H9 (cell line): ENCODE measurements around the gene RPL36. TPM values are rescaled to one million over a fixed set of nuclear protein-coding genes. Genes with fewer than 3 reads are reported as not detected.

Experiments used
- DNase-seq: peaks from one replicate; pipeline ENCODE4 v3.0.0-alpha.2; 2017
- H2AFZ ChIP-seq: one replicate; pipeline ENCODE4 v1.6.1; 2013; ENCODE audit warnings: mild to moderate bottlenecking, low read length, control low read depth, moderate library complexity
- H2AK5ac ChIP-seq: 2 replicates; pipeline ENCODE4 v1.6.1; 2013; ENCODE audit warnings: low read length, control low read depth, mixed read lengths; ENCODE audit not compliant: insufficient read length
- H2BK120ac ChIP-seq: one replicate; pipeline ENCODE4 v1.6.1; 2013; ENCODE audit warnings: low read depth, mild to moderate bottlenecking, low read length, control low read depth, inconsistent platforms; ENCODE audit not compliant: poor library complexity, severe bottlenecking
- H2BK12ac ChIP-seq: 2 replicates; pipeline ENCODE4 v1.6.1; 2013; ENCODE audit warnings: low read length, control low read depth, mixed read lengths, low read depth; ENCODE audit not compliant: insufficient read length
- H2BK15ac ChIP-seq: 2 replicates; pipeline ENCODE4 v1.6.1; 2013; ENCODE audit warnings: low read depth, low read length, control low read depth
- H2BK20ac ChIP-seq: one replicate; pipeline ENCODE4 v1.6.1; 2013; ENCODE audit warnings: low read depth, mild to moderate bottlenecking, low read length, control low read depth, inconsistent platforms; ENCODE audit not compliant: poor library complexity, severe bottlenecking
- H2BK5ac ChIP-seq: 2 replicates; pipeline ENCODE4 v1.6.1; 2013; ENCODE audit warnings: low read length, control low read depth, mixed read lengths; ENCODE audit not compliant: insufficient read length
- H3K14ac ChIP-seq: 2 replicates; pipeline ENCODE4 v1.6.1; 2013; ENCODE audit warnings: low read length, control low read depth; ENCODE audit not compliant: insufficient read depth
- H3K18ac ChIP-seq: 2 replicates; pipeline ENCODE4 v1.6.1; 2013; ENCODE audit warnings: low read depth, mild to moderate bottlenecking, mixed read lengths, low read length, control low read depth; ENCODE audit not compliant: insufficient read length
- H3K23ac ChIP-seq: 2 replicates; pipeline ENCODE4 v1.6.1; 2013; ENCODE audit warnings: low read length, control low read depth, mixed read lengths, low read depth; ENCODE audit not compliant: insufficient read length
- H3K23me2 ChIP-seq: 2 replicates; pipeline ENCODE4 v1.6.1; 2013; ENCODE audit warnings: low read depth, mild to moderate bottlenecking, mixed read lengths, low read length, control low read depth; ENCODE audit not compliant: insufficient read length, poor library complexity, severe bottlenecking
- H3K27ac ChIP-seq: 2 replicates; pipeline ENCODE4 v1.5.1; 2013; ENCODE audit warnings: low read length, control low read depth, mixed read lengths, low read depth; ENCODE audit not compliant: insufficient read length
- H3K27me3 ChIP-seq: 2 replicates; pipeline ENCODE4 v1.6.1; 2013; ENCODE audit warnings: low read length, control low read depth, inconsistent platforms; ENCODE audit not compliant: insufficient read depth
- H3K4ac ChIP-seq: 2 replicates; pipeline ENCODE4 v1.6.1; 2013; ENCODE audit warnings: low read depth, mild to moderate bottlenecking, control low read depth, inconsistent platforms, low read length, moderate library complexity
- H3K4me1 ChIP-seq: 2 replicates; pipeline ENCODE4 v1.6.1; 2013; ENCODE audit warnings: low read length, control low read depth, inconsistent platforms; ENCODE audit not compliant: insufficient read depth
- H3K4me2 ChIP-seq: 2 replicates; pipeline ENCODE4 v1.6.1; 2013; ENCODE audit warnings: low read length, control low read depth, mixed read lengths; ENCODE audit not compliant: insufficient read length, insufficient read depth
- H3K56ac ChIP-seq: 2 replicates; pipeline ENCODE4 v1.6.1; 2013; ENCODE audit warnings: low read depth, mild to moderate bottlenecking, mixed read lengths, low read length, control low read depth; ENCODE audit not compliant: insufficient read length
- H3K79me1 ChIP-seq: 2 replicates; pipeline ENCODE4 v1.6.1; 2013; ENCODE audit warnings: low read depth, mild to moderate bottlenecking, moderate library complexity, low read length, control low read depth, inconsistent platforms; ENCODE audit not compliant: insufficient read depth, poor library complexity, severe bottlenecking
- H3K79me2 ChIP-seq: 2 replicates; pipeline ENCODE4 v1.6.1; 2013; ENCODE audit warnings: low read length, control low read depth, inconsistent platforms; ENCODE audit not compliant: insufficient read depth
- H3K9ac ChIP-seq: 2 replicates; pipeline ENCODE4 v1.6.1; 2013; ENCODE audit warnings: low read length, control low read depth, mixed read lengths; ENCODE audit not compliant: insufficient read length; ENCODE audit errors: extremely low read depth
- H3K9me3 ChIP-seq: one replicate; pipeline ENCODE4 v1.6.1; 2013; ENCODE audit warnings: low read depth, low read length, inconsistent platforms; ENCODE audit not compliant: control insufficient read depth
- H3T11ph ChIP-seq: one replicate; pipeline ENCODE4 v1.6.1; 2013; ENCODE audit warnings: mild to moderate bottlenecking, low read length, control low read depth, inconsistent platforms
- H4K20me1 ChIP-seq: one replicate; pipeline ENCODE4 v1.6.1; 2013; ENCODE audit not compliant: control insufficient read depth, insufficient read length, insufficient read depth
- H4K5ac ChIP-seq: 2 replicates; pipeline ENCODE4 v1.6.1; 2013; ENCODE audit warnings: low read depth, mild to moderate bottlenecking, mixed read lengths, low read length, control low read depth; ENCODE audit not compliant: insufficient read length
- H4K8ac ChIP-seq: replicated peaks from 2 replicates; pipeline ENCODE4 v1.6.1; 2013; ENCODE audit warnings: low read length, control low read depth, mixed read lengths, low read depth; ENCODE audit not compliant: insufficient read length
- H4K91ac ChIP-seq: 2 replicates; pipeline ENCODE4 v1.6.1; 2013; ENCODE audit warnings: low read depth, mild to moderate bottlenecking, moderate library complexity, mixed read lengths, low read length, control low read depth; ENCODE audit not compliant: insufficient read length
- H3K27ac Mint-ChIP-seq, 3 experiments: 2 replicates in 2 of 3; 3 replicates in 1 of 3; pipeline ENCODE4 v1.8.0; 2020 to 2021; ENCODE audit warnings: mixed read lengths in 3 of 3, mild to moderate bottlenecking in 1 of 3, moderate library complexity in 1 of 3
- H3K27me3 Mint-ChIP-seq: 2 replicates; pipeline ENCODE4 v1.8.0; 2021; ENCODE audit warnings: low read depth, mild to moderate bottlenecking, moderate library complexity, mixed read lengths
- H3K36me3 Mint-ChIP-seq, 3 experiments: 2 replicates in 2 of 3; 3 replicates in 1 of 3; pipeline ENCODE4 v1.8.0; 2020 to 2021; ENCODE audit warnings: low read depth in 3 of 3, mixed read lengths in 3 of 3; ENCODE audit not compliant: insufficient read depth in 1 of 3
- H3K4me1 Mint-ChIP-seq, 2 experiments: 2 replicates each; pipeline ENCODE4 v1.8.0; 2020; ENCODE audit warnings: mixed read lengths in 2 of 2
- H3K4me3 Mint-ChIP-seq, 2 experiments: 2 replicates in 1 of 2; 3 replicates in 1 of 2; pipeline ENCODE4 v1.8.0; 2020 to 2021; ENCODE audit warnings: mild to moderate bottlenecking in 2 of 2, mixed read lengths in 2 of 2, moderate library complexity in 1 of 2
- H3K9me3 Mint-ChIP-seq, 2 experiments: 2 replicates in 1 of 2; 3 replicates in 1 of 2; pipeline ENCODE4 v1.8.0; 2020; ENCODE audit warnings: mild to moderate bottlenecking in 2 of 2, mixed read lengths in 2 of 2, moderate library complexity in 1 of 2
- CTCF ChIP-seq: fragments of 200-600 bp; sonication (generic); conservative IDR thresholded peaks from 3 replicates; pipeline ENCODE4 v1.8.0; 2021; ENCODE audit warnings: antibody characterized with exemption, mild to moderate bottlenecking
- WGBS: extraction: QIAGEN DNeasy Blood & Tissue Kit; methylation state at CpG from one replicate; pipeline ENCODE4 v1.1.7; 2013; ENCODE audit warnings: missing lambda C conversion rate, low lambda C conversion rate, mixed read lengths; ENCODE audit not compliant: insufficient read length; ENCODE audit errors: extremely low coverage; 5-methylcytosine and 5-hydroxymethylcytosine counted together
- total RNA-seq: library from RNA; stranded (reverse); gene quantifications from 2 replicates; pipeline ENCODE4 v1.2.1, GENCODE V29; 2021

RPL36 gene
- total RNA-seq, 1 experiment from 2014 or later = 1,074 TPM

- peaks cover 31% of the 10 kb centered on the region for H3K79me2 ChIP-seq
These were observed 24.7 kb downstream of the RPL36 start for GRCh38 chr19:5714816-5715215.

More at GRCh38 chr19:5714816-5715215, 24.7 kb downstream of the RPL36 start:
- Histone ChIP-seq H2AK5ac (no peak overlapping the region), H3K23me2 (peaks cover 12% of the 10 kb centered on the region), H3K27ac (no peak overlapping the region), H3K9me3 (no peaks in the 10 kb centered on the region), H3K4ac (no peak overlapping the region), H2BK5ac (no peak overlapping the region), H3T11ph (no peak overlapping the region), H3K27me3 (no peaks in the 10 kb centered on the region), H2BK120ac (no peak overlapping the region), H3K23ac (no peak overlapping the region), H4K8ac (no peak overlapping the region), H2AFZ (no peak overlapping the region), H3K79me1 (peaks cover 4% of the 10 kb centered on the region), H3K9ac (no peak overlapping the region), H4K5ac (no peak overlapping the region), H2BK12ac (no peak overlapping the region), H3K4me1 (no peaks in the 10 kb centered on the region), H3K18ac (no peak overlapping the region), H4K20me1 (no peaks in the 10 kb centered on the region), H3K14ac (no peak overlapping the region), H2BK15ac (no peak overlapping the region), H3K56ac (no peak overlapping the region), H4K91ac (no peak overlapping the region), H2BK20ac (no peak overlapping the region), H3K4me2 (no peak overlapping the region)
- Mint-ChIP-seq H3K36me3 (peaks cover 35 to 67% (median 56%) of the 10 kb centered on the region in 3 experiments), H3K4me1 (peaks cover 16 to 18% of the 10 kb centered on the region in 2 experiments), H3K27me3 (no peaks in the 10 kb centered on the region), H3K27ac (no peak overlapping the region), H3K4me3 (no peak overlapping the region), H3K9me3 (no peaks in the 10 kb centered on the region; a peak in 1 of 5 replicates)
- no CpG with 5 or more reads among the region's 10 CpGs for WGBS
- no peak for TF ChIP-seq CTCF
- no peak for DNase-seq
